Activated CD4-positive, alpha-beta memory T cell treated with anti-CD3 and anti-CD28 coated beads, Interleukin-2, amount 10 ng/mL, durations not matched to agents 7 days and 5 days (primary cell): Measurements from ENCODE around the gene PCDH9. TPM values are rescaled to one million over a fixed set of nuclear protein-coding genes. Genes with fewer than 3 reads are reported as not detected.

Source experiments
- CTCF ChIA-PET: fragments of 350-600 bp; sonication (Branson Sonifier 250); formaldehyde crosslinking; loops from one replicate; lab custom pipeline; 2021; ENCODE audit warnings: antibody characterized with exemption, inconsistent platforms; lab: Charles Lee
- POLR2A ChIA-PET: fragments of 350-600 bp; sonication (Branson Sonifier 250); formaldehyde crosslinking; loops from one replicate; lab custom pipeline; 2021; ENCODE audit warnings: antibody characterized with exemption; lab: Charles Lee
- DNase-seq: peaks from one replicate; pipeline ENCODE4 v3.0.0-alpha.2; 2020
- H3K27ac Mint-ChIP-seq: one replicate; pipeline ENCODE4 v1.8.0; 2021; ENCODE audit warnings: mild to moderate bottlenecking, mixed read lengths
- H3K27me3 Mint-ChIP-seq: one replicate; pipeline ENCODE4 v1.8.0; 2021; ENCODE audit warnings: mixed read lengths
- H3K36me3 Mint-ChIP-seq: one replicate; pipeline ENCODE4 v1.8.0; 2021; ENCODE audit warnings: low read depth, mixed read lengths
- H3K4me1 Mint-ChIP-seq: one replicate; pipeline ENCODE4 v1.8.0; 2021; ENCODE audit warnings: mixed read lengths
- H3K4me3 Mint-ChIP-seq: one replicate; pipeline ENCODE4 v1.8.0; 2021; ENCODE audit warnings: mild to moderate bottlenecking, mixed read lengths
- H3K9me3 Mint-ChIP-seq: one replicate; pipeline ENCODE4 v1.8.0; 2021; ENCODE audit warnings: mixed read lengths
- total RNA-seq, 2 experiments: library from RNA; stranded (reverse); gene quantifications; one replicate each; pipeline ENCODE4 v1.2.3, GENCODE V29; 2021

PCDH9 gene
- total RNA-seq, 2 experiments from 2014 or later = 0.05 TPM; not detected in 1

DNA sequence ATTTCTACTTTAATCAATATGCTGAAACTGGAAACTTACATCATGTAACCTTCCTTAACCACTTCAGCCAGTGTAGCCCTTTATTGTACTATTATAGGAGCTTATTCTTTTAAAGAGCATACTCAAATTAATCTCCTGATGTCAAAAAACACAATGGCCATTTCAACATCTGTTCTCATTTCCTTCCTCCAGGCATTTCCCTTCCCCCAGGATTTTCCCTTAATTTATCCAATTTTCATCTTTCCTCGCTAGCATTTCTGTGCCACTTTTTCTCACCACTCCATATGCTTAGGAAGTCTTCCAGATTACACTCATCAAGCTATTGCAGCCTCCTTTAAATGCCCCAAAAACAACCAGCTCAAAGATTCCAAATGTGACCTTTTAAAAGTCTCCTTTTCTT is 265.0 kb downstream of the PCDH9 start:
- Mint-ChIP-seq H3K36me3 (no peaks in the 10 kb centered on the region), H3K4me1 (no peaks in the 10 kb centered on the region), H3K4me3 (no peak overlapping the region), H3K9me3 (no peaks in the 10 kb centered on the region), H3K27ac (no peak overlapping the region), H3K27me3 (no peaks in the 10 kb centered on the region)
- CTCF ChIA-PET = no interaction called here
- POLR2A ChIA-PET = no interaction called here
- no peak for DNase-seq

- H3K36me3 Mint-ChIP-seq = no peaks in the 10 kb centered on the region
- no peaks in the 10 kb centered on the region for H3K27me3 Mint-ChIP-seq
- no peak overlapping the region for H3K27ac Mint-ChIP-seq
- H3K4me1 Mint-ChIP-seq = no peaks in the 10 kb centered on the region
- DNase-seq = no peak
- H3K9me3 Mint-ChIP-seq = no peaks in the 10 kb centered on the region
- ChIA-PET POLR2A (no interaction called here), CTCF (no interaction called here)
- no peak overlapping the region for H3K4me3 Mint-ChIP-seq
Observed at GRCh38 chr13:66962953-66963352, 267.2 kb downstream of the PCDH9 start.

GRCh38 chr13:66958611-66959010 is 271.5 kb downstream of the PCDH9 start:
- no peaks in the 10 kb centered on the region for H3K4me1 Mint-ChIP-seq
- ChIA-PET POLR2A (no interaction called here), CTCF (no interaction called here)
- no peak overlapping the region for H3K27ac Mint-ChIP-seq
- no peak for DNase-seq
- no peaks in the 10 kb centered on the region for H3K27me3 Mint-ChIP-seq
- H3K9me3 Mint-ChIP-seq = no peaks in the 10 kb centered on the region
- no peaks in the 10 kb centered on the region for H3K36me3 Mint-ChIP-seq
- no peak overlapping the region for H3K4me3 Mint-ChIP-seq

GRCh38 chr13:66952507-66952906 is 277.6 kb downstream of the PCDH9 start:
- Mint-ChIP-seq H3K27me3 (no peaks in the 10 kb centered on the region), H3K36me3 (no peaks in the 10 kb centered on the region), H3K9me3 (no peaks in the 10 kb centered on the region), H3K4me3 (no peak overlapping the region), H3K4me1 (no peaks in the 10 kb centered on the region), H3K27ac (no peak overlapping the region)
- CTCF ChIA-PET = no interaction called here
- POLR2A ChIA-PET = no interaction called here
- no peak for DNase-seq

DNA sequence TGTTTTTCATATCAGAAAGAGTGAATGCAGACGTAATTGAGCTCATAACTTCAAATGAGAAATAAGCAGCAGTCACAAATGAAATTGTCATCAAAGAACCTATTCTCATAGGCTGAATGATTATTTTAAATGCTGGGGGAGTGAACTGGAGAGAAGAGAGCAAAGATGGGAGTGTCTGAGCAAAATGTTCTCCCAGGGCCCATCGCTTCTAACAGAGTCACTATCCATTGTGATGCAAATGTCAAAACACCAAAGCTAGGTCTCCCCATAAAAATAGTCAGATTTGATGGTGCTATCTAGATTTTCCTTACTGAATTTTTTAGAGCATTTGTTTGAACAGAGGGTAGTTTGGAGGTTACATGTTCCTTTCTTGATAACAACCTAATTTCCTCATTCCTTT is 278.7 kb downstream of the PCDH9 start:
- Mint-ChIP-seq H3K4me1 (no peaks in the 10 kb centered on the region), H3K4me3 (no peak overlapping the region), H3K27ac (no peak overlapping the region), H3K27me3 (no peaks in the 10 kb centered on the region), H3K36me3 (no peaks in the 10 kb centered on the region), H3K9me3 (no peaks in the 10 kb centered on the region)
- CTCF ChIA-PET = no interaction called here
- POLR2A ChIA-PET = no interaction called here
- no peak for DNase-seq

GRCh38 chr13:66950666-66951065 is 279.5 kb downstream of the PCDH9 start:
- CTCF ChIA-PET = no interaction called here
- H3K9me3 Mint-ChIP-seq = no peaks in the 10 kb centered on the region
- no peak overlapping the region for H3K4me3 Mint-ChIP-seq
- no peaks in the 10 kb centered on the region for H3K36me3 Mint-ChIP-seq
- no peak overlapping the region for H3K27ac Mint-ChIP-seq
- H3K4me1 Mint-ChIP-seq = no peaks in the 10 kb centered on the region
- POLR2A ChIA-PET = no interaction called here
- no peak for DNase-seq
- H3K27me3 Mint-ChIP-seq = no peaks in the 10 kb centered on the region

GRCh38 chr13:66948910-66949309 is 281.2 kb downstream of the PCDH9 start:
- no peak overlapping the region for H3K4me3 Mint-ChIP-seq
- no peak overlapping the region for H3K27ac Mint-ChIP-seq
- no peaks in the 10 kb centered on the region for H3K36me3 Mint-ChIP-seq
- no peaks in the 10 kb centered on the region for H3K4me1 Mint-ChIP-seq
- H3K27me3 Mint-ChIP-seq = no peaks in the 10 kb centered on the region
- POLR2A ChIA-PET = no interaction called here
- H3K9me3 Mint-ChIP-seq = peaks cover 2% of the 10 kb centered on the region
- CTCF ChIA-PET = no interaction called here
- DNase-seq = no peak

- peaks cover 2% of the 10 kb centered on the region for H3K9me3 Mint-ChIP-seq
- no peaks in the 10 kb centered on the region for H3K36me3 Mint-ChIP-seq
- ChIA-PET POLR2A (no interaction called here), CTCF (no interaction called here)
- H3K4me1 Mint-ChIP-seq = no peaks in the 10 kb centered on the region
- no peaks in the 10 kb centered on the region for H3K27me3 Mint-ChIP-seq
- no peak overlapping the region for H3K27ac Mint-ChIP-seq
- DNase-seq = no peak
- H3K4me3 Mint-ChIP-seq = no peak overlapping the region
Observed at GRCh38 chr13:66943530-66943929, 286.6 kb downstream of the PCDH9 start.

GRCh38 chr13:66940113-66940512 is 290.0 kb downstream of the PCDH9 start:
- Mint-ChIP-seq H3K4me3 (no peak overlapping the region), H3K4me1 (no peaks in the 10 kb centered on the region), H3K27me3 (no peaks in the 10 kb centered on the region), H3K36me3 (no peaks in the 10 kb centered on the region), H3K9me3 (peaks cover 1% of the 10 kb centered on the region), H3K27ac (no peak overlapping the region)
- POLR2A ChIA-PET = no interaction called here
- CTCF ChIA-PET = no interaction called here
- DNase-seq = no peak

DNA sequence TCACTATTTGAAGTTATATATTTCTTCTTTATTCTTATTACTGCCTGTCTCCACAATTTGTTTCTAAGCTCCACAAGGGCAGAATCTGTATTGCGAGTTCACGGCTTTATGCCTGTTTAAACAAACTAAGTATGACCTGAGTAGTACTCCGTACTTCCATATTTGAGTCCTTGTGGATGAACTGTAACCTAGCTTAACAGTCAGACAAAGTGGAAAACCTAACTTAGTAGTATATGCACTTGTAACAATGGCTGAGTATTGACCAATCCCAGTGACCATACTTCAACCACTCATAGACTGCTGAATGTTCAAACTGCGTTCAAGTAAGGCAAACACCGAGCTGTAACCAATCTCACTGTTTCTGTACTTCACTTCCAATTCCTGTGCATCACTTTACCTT is 292.7 kb downstream of the PCDH9 start:
- ChIA-PET CTCF (no interaction called here), POLR2A (no interaction called here)
- Mint-ChIP-seq H3K27ac (no peak overlapping the region), H3K9me3 (no peaks in the 10 kb centered on the region), H3K27me3 (no peaks in the 10 kb centered on the region), H3K4me1 (no peaks in the 10 kb centered on the region), H3K4me3 (no peak overlapping the region), H3K36me3 (no peaks in the 10 kb centered on the region)
- DNase-seq = no peak

DNA sequence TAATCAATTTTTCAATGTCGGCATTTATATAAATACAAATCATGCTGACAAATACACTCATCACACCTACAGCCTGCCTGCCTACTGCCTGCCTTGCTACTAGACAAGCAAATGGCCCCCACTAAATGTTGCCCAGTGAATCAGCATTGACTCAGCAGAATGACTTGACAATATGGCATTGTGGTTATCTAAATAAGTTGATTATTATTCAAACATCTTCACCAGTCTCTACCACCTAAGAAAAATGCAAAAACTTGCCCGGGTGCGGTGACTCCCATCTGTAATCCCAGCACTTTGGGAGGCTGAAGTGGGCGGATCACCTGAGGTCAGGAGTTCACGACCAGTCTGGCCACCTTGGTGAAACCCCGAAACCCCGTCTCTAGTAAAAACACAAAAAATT is 296.1 kb downstream of the PCDH9 start:
- Mint-ChIP-seq H3K4me1 (no peaks in the 10 kb centered on the region), H3K27me3 (no peaks in the 10 kb centered on the region), H3K27ac (no peak overlapping the region), H3K4me3 (no peak overlapping the region), H3K9me3 (no peaks in the 10 kb centered on the region), H3K36me3 (no peaks in the 10 kb centered on the region)
- ChIA-PET POLR2A (no interaction called here), CTCF (no interaction called here)
- no peak for DNase-seq

- Mint-ChIP-seq H3K36me3 (no peaks in the 10 kb centered on the region), H3K27ac (no peak overlapping the region), H3K4me3 (no peak overlapping the region)
Observed at GRCh38 chr13:66933527-66933926, 296.6 kb downstream of the PCDH9 start.

DNA sequence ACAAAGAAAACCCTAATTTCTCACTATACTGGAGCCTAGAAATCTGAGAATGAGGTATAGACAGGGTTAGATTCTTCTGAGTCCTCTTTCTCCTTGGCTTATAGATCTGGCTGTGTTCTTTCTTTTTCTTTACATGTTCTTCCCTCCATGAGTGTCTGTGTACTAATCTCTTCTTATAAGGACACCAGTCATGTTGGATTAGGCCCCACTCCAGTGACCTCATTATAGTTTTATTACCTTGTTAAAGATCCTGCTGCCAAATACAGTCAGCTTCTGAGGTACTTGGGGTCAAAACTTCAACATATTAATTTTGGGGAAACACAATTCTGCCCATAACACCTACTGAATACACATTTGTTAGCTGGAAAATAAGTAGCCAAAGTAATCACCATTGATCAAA is 302.6 kb downstream of the PCDH9 start:
- Mint-ChIP-seq H3K27ac (no peak overlapping the region), H3K36me3 (no peaks in the 10 kb centered on the region), H3K4me3 (no peak overlapping the region), H3K27me3 (no peaks in the 10 kb centered on the region), H3K9me3 (no peaks in the 10 kb centered on the region), H3K4me1 (no peaks in the 10 kb centered on the region)
- CTCF ChIA-PET = no interaction called here
- DNase-seq = no peak
- POLR2A ChIA-PET = no interaction called here

More at GRCh38 chr13:66933527-66933926, 296.6 kb downstream of the PCDH9 start:
- Mint-ChIP-seq H3K4me1 (no peaks in the 10 kb centered on the region), H3K27me3 (no peaks in the 10 kb centered on the region), H3K9me3 (no peaks in the 10 kb centered on the region)
- POLR2A ChIA-PET = no interaction called here
- CTCF ChIA-PET = no interaction called here
- DNase-seq = no peak

GRCh38 chr13:66926851-66927524 is 303.1 kb downstream of the PCDH9 start:
- POLR2A ChIA-PET = no interaction called here
- DNase-seq = no peak
- Mint-ChIP-seq H3K36me3 (no peaks in the 10 kb centered on the region), H3K27ac (no peak overlapping the region), H3K4me3 (no peak overlapping the region), H3K27me3 (no peaks in the 10 kb centered on the region), H3K4me1 (no peaks in the 10 kb centered on the region), H3K9me3 (no peaks in the 10 kb centered on the region)
- CTCF ChIA-PET = no interaction called here
